GM12892 (cell line): ENCODE data around the gene NEFH.

ENCODE experiments used
- POLR2A ChIP-seq: IDR thresholded peaks from 2 replicates; pipeline ENCODE4 v1.6.1; 2011; ENCODE audit warnings: low read depth, low read length, control low read depth
- TAF1 ChIP-seq: IDR thresholded peaks from 2 replicates; pipeline ENCODE4 v1.6.1; 2011; ENCODE audit warnings: low read depth, mild to moderate bottlenecking, control low read depth, low read length, borderline replicate concordance

- TF ChIP-seq TAF1 (no peak), POLR2A (no peak)
Measured at GRCh38 chr22:29503811-29504372, 23.9 kb downstream of the NEFH start.
